Activated gamma-delta T cell treated with anti-CD3 and anti-CD28 coated beads, Interleukin-2, amount 50 U/mL, for 16 hours (primary cell): ENCODE results near the gene KNSTRN.

Source experiments
- DNase-seq: peaks from one replicate; pipeline ENCODE4 v3.0.0-alpha.2; 2020; ENCODE audit warnings: low read depth

The KNSTRN gene, protein sequence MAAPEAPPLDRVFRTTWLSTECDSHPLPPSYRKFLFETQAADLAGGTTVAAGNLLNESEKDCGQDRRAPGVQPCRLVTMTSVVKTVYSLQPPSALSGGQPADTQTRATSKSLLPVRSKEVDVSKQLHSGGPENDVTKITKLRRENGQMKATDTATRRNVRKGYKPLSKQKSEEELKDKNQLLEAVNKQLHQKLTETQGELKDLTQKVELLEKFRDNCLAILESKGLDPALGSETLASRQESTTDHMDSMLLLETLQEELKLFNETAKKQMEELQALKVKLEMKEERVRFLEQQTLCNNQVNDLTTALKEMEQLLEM

DNA sequence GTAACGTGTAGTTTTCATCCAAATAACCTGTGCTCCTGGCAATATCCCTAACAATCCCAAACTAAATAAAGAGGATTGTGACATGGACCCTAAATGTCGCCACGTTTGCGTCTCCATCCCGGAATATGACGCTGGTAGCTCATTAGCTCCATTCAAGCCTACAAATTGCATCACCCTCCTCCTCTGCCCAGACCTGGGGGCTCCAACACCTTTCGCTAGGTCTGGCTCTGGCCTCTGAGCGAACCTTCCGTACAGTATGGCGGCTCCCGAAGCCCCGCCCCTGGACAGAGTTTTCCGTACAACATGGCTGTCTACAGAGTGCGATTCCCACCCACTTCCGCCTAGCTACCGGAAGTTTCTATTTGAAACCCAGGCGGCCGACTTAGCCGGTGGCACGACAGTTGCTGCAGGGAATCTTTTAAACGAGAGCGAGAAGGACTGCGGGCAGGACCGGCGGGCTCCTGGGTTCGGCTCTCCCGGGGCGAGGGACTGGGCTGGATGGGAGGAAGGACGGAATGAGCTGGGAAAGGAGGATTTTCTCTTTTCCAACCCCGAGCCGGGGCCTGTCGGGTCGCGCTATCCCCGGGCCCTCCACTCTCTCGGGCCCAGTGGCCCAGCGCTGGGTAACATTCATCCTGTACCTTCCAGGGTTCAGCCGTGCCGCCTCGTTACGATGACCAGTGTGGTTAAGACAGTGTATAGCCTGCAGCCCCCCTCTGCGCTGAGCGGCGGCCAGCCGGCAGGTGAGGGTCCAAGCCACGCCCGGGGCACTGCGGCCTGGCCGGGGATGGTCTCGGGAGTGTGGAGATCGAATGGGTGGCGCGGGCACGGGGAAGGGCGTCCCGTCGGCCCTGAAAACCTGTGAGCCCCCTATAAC, at the start of gene KNSTRN:
KNSTRN (plus strand) TSS at position 142 of the 877 bp plus-strand sequence; CDS start at position 257, 115 bp downstream.
- DNase-seq: peak; percentile 89

DNA sequence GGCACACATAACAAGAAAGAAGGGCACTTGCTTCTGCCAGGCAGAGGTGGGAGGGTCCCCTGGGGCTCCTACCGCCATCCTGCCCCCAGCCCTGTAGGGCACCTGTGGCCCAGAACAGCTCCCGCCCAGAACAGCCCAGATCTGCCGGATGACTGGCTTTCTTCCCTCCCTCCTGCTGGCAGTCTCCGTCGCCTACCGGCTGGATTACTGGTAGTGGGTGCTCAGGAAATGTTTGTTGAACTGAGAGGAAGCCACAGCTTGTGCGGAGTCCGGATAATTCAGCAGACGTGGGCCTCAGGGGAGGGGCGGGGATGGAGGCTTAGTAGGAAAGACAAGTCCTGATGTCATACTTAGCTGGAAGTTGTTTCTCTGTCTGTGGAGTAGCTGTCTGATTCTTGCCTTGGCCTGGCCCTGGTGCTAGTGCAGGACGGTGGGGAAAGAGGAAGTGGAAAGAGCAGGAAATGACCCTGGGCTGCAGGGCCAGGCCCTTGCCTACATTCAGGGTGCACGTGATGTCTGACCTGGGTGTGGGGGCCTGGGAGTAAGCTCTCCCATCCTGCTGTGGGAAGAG, 48.5 kb upstream of the KNSTRN start:
- DNase-seq: no peak

DNA sequence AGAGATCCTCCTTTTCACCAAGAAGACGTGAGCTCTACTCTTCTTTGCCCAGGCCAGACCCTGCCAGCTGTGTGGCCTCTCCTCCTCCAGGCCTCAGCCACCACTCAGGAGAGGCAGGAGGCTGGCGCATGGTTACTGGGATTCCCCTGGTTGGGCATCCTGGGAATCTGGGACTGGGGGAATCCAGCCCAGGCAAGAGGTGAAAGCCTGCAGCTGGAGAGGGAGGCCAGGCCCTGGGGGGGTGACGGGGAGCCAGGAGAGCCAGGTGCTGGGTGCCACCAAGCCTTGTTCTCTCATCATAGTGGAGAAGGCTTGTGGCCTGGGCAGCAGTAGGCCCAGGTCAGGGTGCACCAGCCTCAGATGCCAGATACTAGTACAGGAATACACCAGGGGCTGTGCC, 48.0 kb upstream of the KNSTRN start:
- DNase-seq: no peak

DNA sequence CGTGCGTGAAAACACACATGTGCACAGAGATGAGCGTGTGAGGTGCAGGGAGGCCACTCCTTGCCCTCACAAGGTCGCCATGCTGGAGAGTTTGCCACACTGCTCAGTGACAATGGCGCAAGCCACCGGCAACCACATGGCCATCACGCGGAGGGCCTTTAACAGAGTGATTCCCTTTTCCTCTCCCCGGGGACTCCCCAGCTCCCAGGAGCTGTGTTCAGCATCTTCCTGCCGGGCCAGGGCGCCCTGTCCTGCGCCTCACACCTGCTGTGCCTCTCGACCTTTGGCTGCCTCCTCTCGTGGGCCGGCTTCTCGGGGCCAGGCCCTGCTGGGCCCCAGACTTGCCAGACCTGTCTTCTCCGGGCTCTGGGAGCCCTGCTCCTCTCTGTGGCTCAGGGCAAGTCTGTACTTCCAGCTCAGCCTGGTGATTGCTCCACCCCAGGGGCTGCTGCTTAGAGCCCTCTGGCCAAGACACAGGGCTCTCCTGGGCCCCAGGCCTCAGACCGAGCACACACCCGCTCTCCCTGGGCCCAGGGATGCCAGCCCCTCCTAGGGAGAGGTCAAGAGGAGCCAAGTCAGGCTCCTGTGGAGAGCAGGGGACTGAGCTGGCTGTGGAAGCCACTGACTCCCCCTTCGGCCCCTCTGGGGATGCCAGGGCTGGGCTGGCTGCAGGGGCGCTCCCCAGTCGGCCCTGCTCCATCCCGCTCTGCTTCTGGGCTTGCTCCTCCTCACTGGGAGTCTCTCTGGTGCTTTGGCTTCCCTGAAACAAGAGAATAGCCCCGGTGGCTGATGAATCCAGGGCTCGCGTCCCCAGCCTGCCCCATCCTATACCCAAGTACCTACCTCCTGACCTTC, 47.4 kb upstream of the KNSTRN start:
- DNase-seq: no peak

DNA sequence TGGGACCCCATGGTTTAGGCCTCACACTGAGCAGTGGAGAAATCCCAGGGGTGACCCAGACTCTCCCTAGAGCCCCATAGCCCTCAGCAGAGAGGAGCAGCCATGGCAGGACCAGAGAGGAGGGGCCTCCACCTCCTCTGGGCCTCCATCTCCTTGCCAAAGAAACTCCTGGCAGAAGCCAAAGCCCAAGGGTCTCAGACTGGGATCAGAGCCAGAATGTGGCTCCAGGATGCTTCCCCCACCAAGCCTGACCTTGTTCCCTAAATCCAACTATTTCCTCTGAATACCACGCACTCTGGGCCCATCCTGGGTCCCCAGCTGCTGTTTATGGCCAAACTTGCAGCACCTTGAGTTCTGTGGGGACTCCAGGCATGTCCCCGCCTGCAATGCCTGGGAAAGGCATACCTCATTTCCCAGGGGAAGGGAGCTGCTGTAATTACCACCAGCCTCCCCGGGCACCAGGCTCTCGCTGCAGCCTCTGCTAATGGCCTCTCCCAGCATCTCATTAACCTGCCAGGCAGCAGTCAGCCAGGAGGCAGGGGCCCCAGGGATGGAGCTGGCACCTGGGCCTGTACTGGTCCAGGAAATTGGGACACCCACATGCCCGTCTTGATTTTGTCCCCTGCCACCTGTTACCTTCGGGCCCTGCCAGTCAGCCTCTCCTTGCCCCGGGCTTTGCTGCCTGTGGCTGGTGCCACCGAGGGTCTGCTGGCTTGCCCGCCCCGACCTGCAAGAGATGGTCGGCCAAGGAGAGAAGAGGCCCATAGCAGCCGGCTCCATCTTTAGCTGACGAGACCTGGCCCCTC, 46.4 kb upstream of the KNSTRN start:
- no peak for DNase-seq

DNA sequence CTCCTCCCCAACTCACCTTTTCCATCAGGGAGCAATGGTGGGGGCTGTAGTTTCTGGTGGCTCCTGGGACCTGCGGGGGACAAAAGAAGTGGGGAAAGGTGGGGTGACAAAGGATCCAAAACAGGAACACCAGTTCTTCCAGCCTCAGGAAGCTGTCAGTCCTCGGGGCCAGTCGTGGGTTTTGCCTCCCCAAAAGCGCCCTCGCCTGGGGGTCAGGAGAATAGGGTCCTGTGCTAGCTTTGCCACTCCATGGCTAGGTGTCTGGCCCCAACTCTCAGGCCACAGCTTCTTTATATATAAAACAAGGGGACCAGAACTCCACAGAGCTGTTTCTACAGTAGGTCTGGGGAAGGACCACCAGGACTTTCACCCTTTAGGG, 45.8 kb upstream of the KNSTRN start:
- DNase-seq: no peak

DNA sequence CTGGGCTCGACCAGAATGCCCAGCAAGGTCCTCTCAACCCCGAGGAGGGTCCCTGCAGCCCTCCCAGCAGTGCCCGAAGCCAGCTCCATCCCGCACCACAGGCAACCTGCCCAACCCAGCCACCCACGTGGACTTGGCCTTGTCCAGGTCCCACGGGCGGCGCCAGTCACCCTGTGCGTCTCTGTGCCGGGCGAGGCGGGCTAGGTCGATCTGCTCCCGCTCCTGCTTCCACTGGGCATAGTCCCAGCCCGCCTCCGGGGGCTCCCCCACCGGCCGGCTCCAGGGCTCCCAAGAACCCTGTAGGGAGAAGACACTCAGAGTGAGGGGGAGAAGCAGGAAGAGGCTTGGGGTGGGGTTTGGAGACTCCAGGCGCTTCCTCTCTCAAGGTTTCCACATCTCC, 44.9 kb upstream of the KNSTRN start:
- no peak for DNase-seq

DNA sequence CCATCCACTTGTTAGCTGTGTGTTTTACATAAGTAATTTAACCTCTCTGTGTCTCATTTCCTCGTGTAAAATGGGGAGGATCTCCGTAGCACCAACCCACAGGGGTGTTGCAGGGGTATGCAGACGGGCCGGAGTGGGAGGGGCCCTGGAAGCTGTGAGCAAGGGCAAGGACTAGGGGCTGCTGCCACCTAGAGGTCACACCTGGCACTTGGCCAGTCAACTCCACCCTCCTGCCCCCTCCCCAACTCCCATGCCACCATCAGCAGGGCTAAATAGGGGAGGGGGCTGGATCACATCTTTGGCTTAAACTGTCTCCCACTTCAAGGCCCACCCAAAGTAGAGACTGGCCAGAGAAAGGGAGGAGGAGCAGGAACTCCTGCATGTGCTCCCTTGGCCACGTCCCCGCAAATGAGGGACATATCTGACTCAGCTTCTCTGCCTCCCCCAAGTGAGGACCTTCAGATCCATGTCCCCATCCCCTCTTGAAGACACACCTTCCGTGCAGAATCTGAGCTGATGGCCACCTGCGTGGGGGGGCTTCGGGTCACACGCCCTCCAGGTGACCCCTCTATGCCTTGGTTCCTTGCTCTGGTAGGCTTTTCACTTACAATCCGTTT, 44.4 kb upstream of the KNSTRN start:
- peak; percentile 67 for DNase-seq

DNA sequence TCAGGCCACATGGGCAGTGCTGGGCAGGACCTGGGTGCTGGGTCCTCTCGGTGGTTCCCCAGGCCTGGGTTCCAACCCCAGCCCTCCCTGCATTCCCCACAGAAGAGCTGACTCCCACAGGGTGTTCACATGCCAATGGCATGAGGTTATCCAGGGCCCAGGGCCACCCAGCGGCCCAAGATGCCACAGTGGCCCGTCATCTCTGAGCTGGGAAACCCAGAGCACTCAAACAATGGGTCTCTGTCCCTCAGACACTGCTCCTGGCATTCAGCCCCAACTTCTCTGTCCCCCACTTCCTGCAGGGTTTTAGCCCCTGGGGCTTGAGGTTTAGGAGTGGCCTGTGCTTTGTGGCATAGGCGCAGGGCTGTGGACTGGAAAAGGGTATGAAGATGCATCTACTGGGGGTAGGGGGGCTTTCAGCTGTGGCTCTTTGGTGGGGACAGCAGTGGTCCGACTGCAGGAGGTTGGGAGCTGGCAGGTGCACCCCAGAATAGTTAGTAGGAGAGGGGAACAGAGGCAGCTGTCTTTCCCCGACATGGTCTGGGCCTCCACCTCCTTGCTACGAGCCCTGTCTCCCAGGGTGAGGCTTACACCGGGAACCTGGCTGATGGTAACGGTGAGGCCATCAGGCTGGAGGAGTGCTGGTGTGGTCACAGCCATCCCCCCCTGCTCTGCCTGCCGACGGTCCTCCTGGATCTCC, 43.5 kb upstream of the KNSTRN start:
- no peak for DNase-seq

DNA sequence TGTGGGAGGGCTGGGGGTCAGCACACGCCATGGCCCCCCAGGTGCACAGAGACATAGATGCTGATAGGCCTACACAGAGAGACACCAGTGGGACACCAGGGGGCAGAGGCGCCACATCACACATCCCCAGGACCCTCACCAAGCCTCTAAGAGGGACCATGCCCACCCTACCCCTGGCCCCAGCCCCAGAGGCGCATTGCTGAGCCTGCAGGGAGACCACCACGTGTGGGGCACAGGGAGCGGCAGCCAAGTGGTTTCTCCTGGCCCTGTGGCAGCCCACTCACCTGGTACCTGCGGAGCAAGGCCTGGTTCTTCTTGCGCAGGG, 42.9 kb upstream of the KNSTRN start:
- DNase-seq: no peak

DNA sequence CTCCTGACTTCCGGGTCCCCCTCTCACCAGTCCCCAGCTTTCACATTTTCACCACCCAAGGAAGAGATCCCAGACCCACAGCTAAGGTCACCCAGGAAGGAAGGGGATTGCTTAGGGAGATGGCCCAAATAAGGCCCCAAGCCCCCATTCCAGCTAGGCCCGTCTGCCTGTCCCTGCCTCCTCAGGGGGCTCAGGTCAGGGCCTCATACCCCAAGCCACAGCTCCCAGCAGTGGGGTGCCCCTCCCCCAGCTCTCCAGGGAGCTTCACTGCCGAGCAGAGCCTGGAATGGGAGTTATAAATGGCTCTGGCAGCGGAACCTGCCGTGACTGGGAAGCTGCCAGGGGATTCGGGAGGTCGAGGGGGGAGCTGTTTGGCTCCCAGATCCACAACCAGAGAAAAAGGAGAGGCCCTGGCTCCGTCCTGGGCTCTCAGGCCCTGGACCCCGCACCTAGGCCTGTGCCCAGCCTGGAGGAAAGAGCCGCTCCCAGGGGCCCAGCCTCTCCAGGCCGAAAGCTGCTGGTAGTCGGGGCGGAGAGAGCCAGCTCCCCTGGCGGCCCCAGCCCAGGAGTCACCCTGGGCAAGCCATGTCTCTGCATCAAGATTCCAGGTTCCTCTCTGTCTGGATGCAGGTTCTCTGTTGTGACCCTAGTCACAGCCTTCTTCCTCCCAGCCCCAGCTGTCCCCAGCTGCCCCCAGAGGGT, 42.3 kb upstream of the KNSTRN start:
- DNase-seq: no peak

DNA sequence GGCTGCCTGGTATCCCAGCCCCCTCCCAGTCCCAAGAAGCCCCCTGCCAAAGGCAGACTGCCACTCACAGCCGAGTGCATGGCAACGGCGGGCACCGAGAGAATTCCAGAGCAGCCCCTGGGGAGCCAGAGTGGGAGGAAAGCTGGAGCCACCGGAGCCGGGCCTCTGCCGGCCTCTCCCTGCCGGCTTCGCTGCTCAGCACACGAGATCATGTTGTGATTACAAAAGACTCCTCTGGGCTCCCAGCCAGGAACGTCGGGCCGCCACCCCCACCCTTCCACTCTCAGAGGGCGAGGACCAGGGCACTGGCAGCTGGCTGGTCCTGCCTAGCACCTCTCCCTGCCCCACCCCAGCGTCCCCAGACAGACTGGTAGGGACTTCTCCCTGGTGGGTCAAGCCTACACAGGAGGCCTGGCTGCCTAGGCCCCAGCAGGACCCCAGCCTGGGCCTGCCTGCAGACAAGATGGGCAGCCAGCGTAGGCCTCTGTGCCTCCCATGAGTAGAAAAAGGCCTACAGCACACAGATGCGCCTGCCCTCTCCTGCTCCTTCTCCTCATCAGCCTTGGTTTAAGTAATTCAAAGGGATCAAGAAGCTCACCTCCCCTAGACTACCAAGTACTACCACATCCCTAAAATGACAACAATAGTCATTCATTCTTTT, 41.7 kb upstream of the KNSTRN start, which contains the start of gene CCDC9B:
CCDC9B (minus strand) TSS at position 200 of the 661 bp plus-strand sequence; CDS start at position 80, 120 bp downstream.
- no peak for DNase-seq

DNA sequence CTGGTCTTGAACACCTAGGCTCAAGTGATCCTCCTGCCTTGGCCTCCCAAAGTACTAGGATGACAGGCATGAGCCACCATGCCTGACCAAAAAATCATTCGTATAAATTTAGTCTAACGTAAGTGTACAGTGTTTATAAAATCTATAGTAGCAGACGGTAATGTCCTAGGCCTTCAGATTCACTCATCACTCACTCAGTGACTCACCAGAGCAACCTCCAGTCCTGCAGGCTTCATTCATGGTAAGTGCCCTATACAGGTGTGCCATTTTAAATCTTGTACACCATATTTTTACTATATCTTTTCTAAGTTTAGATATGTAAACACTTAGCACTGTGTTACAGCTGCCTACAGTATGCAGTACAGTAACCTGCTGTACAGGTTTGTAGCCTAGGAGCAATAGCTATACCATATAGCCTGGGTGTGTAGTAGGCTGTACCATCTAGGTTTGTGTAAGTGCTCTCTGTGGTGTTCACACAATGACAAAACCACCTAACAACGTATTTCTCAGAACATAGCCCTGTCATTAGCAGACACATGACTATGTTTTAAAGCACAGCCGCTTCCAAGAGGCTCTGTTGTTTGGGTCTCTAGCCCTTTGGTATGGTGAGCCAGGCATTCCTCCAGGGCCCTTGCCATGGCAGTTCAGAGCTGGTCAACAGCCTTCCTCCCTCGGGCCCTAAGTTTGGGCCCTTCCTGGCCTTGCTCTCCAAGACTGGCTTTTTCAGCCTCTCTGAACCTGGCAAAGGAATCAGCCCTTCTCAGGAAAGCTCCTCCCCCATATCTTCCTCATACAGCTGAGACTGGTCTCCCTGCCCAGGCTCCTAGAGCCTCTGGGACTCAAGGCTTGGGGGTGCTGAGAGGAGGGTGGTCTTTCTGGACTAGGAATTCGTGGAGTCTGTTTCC, 39.9 kb upstream of the KNSTRN start:
- DNase-seq: no peak

DNA sequence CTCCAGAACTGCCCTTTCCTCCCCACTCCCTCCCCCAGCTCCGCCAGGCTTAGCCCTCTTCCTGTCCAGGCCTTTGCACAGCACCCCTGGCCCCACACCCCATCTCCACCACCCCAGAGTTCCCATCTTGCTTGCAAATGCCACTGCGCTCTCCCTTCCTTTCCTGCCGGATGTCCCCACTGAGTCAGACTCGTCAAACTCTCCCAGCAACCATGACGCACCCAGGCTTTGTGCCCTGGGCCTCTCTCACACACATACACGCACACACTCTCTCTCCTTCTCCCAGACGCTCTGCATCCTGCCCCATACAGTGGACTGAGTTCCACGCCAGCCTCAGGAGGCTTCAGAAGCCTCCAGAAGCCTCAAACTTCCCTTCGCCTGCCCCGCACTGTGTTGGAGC, 39.0 kb upstream of the KNSTRN start:
- no peak for DNase-seq

DNA sequence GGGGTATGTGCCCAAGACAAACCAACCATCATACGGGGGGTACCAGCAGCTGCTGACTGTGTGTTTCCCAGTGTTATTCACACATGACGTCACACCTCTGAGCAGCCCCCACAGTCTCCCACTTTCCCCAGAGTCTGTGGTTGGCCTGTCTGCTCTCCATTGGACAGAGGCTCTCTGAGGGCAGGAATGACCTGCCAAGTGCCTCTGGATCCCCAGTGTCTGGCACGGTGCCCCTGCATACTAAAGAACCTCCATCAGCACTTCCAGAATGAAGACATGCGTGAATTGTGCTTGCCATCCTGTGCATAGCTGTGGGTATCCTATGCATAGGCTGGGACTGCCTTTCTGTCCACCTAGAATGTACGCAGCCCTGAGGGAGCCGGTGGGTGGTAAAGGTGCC, 38.3 kb upstream of the KNSTRN start:
- no peak for DNase-seq

DNA sequence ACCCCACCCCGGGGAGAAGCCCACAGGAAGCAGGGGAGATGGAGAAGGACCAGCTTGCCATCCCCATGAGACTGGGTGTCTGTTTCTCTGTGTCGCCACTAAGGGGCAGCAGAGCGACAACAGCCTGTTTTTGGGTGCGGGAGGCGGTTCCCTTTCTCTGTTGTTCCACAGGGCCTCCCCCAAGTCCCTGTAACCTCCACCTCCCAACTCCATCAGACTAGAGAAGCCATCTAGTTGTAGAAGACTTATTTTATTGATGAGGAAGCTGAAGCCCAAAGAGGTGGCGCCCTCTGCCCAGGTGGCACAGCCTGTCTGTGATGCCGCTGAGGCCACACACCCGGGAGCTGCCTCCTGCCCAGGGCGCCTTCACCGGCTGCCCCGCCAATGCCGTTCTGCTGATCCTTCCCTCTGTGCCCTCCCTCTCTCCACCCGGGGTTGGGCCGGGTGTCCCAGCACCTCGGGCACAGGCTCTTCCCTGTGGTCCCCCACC, 37.8 kb upstream of the KNSTRN start:
- DNase-seq: peak; percentile 40

DNA sequence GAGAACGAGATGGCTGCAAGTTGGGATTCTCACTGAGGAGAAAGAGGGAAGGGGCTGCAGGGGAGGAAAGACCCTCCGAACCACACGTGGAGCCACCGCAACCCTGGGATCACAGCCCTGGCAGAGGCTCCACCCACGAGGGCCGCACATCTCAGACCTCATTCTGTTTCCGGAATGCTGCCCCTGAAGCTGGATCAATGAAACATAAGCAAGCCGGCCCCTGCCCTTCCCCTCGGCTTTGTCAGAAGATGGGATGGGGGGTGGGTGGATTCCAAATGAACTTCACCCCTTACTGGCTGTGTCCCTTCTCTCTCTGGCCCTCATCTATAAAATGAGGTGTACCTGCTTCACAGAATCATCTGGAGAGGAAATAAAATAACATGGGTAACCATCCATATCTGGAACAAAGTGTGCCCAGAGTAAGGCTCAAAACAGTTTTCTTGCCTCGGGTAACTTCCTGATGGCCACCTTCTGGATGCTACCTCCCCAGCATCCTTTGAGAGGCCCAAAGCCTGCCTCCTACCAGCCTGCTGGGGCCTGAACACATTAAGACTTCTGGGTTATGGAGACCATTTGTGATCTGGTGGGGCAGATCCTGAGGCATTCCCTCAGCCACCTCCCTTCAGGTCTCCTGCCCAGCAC, 37.2 kb upstream of the KNSTRN start:
- DNase-seq: no peak
